MG63 (cell line): ENCODE results near the gene P2RX7. TPM values are rescaled to one million over a fixed set of nuclear protein-coding genes. Genes with fewer than 3 reads are reported as not detected.

Experiments
- total RNA-seq: library from RNA; depleted of rRNA; stranded (reverse); fragments of >200 nt; shearing (Covaris generic); gene quantifications from 2 replicates; pipeline ENCODE4 v1.2.3, GENCODE V29; 2014; ENCODE audit warnings: low replicate concordance; rRNA removed

P2RX7 gene
- total RNA-seq, 1 experiment from 2014 or later, result 2.0 TPM

Other genes starting within 250 kb of the P2RX7 start
- 6.2 and 13.1 TPM in 2 replicates for gene SPPL3, start 228.5 kb upstream of the P2RX7 start, total RNA-seq
- not detected in 2 replicates for gene HNF1A, start 154.3 kb upstream of the P2RX7 start, total RNA-seq
- 14.9 and 20.7 TPM in 2 replicates for gene C12orf43, start 116.4 kb upstream of the P2RX7 start, total RNA-seq
- gene OASL, start 93.6 kb upstream of the P2RX7 start, total RNA-seq, result 25.4 and 51.1 TPM in 2 replicates
- 16.5 and 18.7 TPM in 2 replicates for gene P2RX4, start 77.3 kb downstream of the P2RX7 start, total RNA-seq
- gene CAMKK2, start 163.8 kb downstream of the P2RX7 start, total RNA-seq, result 35.9 and 36.6 TPM in 2 replicates
- 156 and 273 TPM in 2 replicates for gene ANAPC5, start 219.5 kb downstream of the P2RX7 start, total RNA-seq